Lower lobe of right lung (tissue), 2 donors: Measurements from ENCODE around the gene ESPN. TPM values are rescaled to one million over a fixed set of nuclear protein-coding genes. Genes with fewer than 3 reads are reported as not detected.

Source experiments
- ATAC-seq, 2 donors: fragments of 200-7000 bp; cut with Tn5 transposase; one replicate each; pipeline ENCODE4 v1.9.1; 2020 to 2022; ENCODE audit warnings: mild to moderate bottlenecking in 2 of 2, moderate library complexity in 2 of 2
- DNase-seq: peaks from one replicate; pipeline ENCODE4 v3.0.0-alpha.2; 2020
- H3K27ac ChIP-seq: fragments of 200-600 bp; one replicate; pipeline ENCODE4 v1.8.0; 2022
- H3K27me3 ChIP-seq: fragments of 200-600 bp; one replicate; pipeline ENCODE4 v1.8.0; 2022; ENCODE audit warnings: low read depth
- H3K36me3 ChIP-seq: fragments of 200-600 bp; one replicate; pipeline ENCODE4 v1.8.0; 2022; ENCODE audit warnings: mild to moderate bottlenecking
- H3K4me1 ChIP-seq: fragments of 200-600 bp; one replicate; pipeline ENCODE4 v1.8.0; 2022
- H3K4me3 ChIP-seq: fragments of 200-600 bp; one replicate; pipeline ENCODE4 v1.8.0; 2022; ENCODE audit warnings: mild to moderate bottlenecking
- H3K9me3 ChIP-seq: fragments of 200-600 bp; one replicate; pipeline ENCODE4 v1.8.0; 2022
- CTCF ChIP-seq: fragments of 200-600 bp; IDR thresholded peaks from one replicate; pipeline ENCODE4 v1.8.0; 2022; ENCODE audit warnings: antibody characterized with exemption, mild to moderate bottlenecking
- intact Hi-C: fragments of 100-400 bp; cut with DNase I; formaldehyde crosslinking; loops from one replicate; pipeline ENCODE4 v1.11.0; 2022
- total RNA-seq: library from RNA; stranded (reverse); fragmentation: NEBNext Ultra II Directional; extraction: Animal tissue kit (Norgen Biotek cat#: 25700); gene quantifications from one replicate; pipeline ENCODE4 v1.2.1, GENCODE V29; 2021
- donor health status: DM: no; HTN: yes; CAD: no; lungs with severe emphysema.

Gene ESPN
- total RNA-seq, 1 donor from 2014 or later: 8.3 TPM

- no peak for DNase-seq
- no peaks in the 10 kb centered on the region for H3K36me3 ChIP-seq
- H3K4me1 ChIP-seq: peaks cover 57% of the 10 kb centered on the region
- no peak for TF ChIP-seq CTCF
- intact Hi-C loops: no loop called here
- no peak for ATAC-seq
- no peak overlapping the region for H3K4me3 ChIP-seq
- no peaks in the 10 kb centered on the region for H3K9me3 ChIP-seq
- peaks cover 32% of the 10 kb centered on the region for H3K27me3 ChIP-seq
- H3K27ac ChIP-seq: no peak overlapping the region
These were observed 63.4 kb downstream of the ESPN start for GRCh38 chr1:6487804-6488484.

- TF ChIP-seq CTCF: no peak
- ATAC-seq (no peak), DNase-seq (no peak)
- Histone ChIP-seq H3K9me3 (no peaks in the 10 kb centered on the region), H3K4me1 (peaks cover 53% of the 10 kb centered on the region), H3K36me3 (no peaks in the 10 kb centered on the region), H3K4me3 (no peak overlapping the region), H3K27me3 (peaks cover 32% of the 10 kb centered on the region), H3K27ac (no peak overlapping the region)
- intact Hi-C loops: no loop called here
These were observed 64.2 kb downstream of the ESPN start for GRCh38 chr1:6488602-6489382.

GRCh38 chr1:6489383-6489765 lies 64.8 kb downstream of the ESPN start:
- H3K4me3 ChIP-seq: no peak overlapping the region
- H3K36me3 ChIP-seq: no peaks in the 10 kb centered on the region
- intact Hi-C loops: no loop called here
- ATAC-seq: no peak
- H3K9me3 ChIP-seq: no peaks in the 10 kb centered on the region
- H3K4me1 ChIP-seq: peaks cover 47% of the 10 kb centered on the region
- no peak overlapping the region for H3K27ac ChIP-seq
- H3K27me3 ChIP-seq: peaks cover 32% of the 10 kb centered on the region
- no peak for TF ChIP-seq CTCF
- DNase-seq: no peak

- H3K27me3 ChIP-seq: peaks cover 31% of the 10 kb centered on the region
- peaks cover 46% of the 10 kb centered on the region for H3K4me1 ChIP-seq
These were observed 65.2 kb downstream of the ESPN start for GRCh38 chr1:6489799-6490180.

More at GRCh38 chr1:6489799-6490180, 65.2 kb downstream of the ESPN start:
- DNase-seq (peak; percentile 78), ATAC-seq (peak; percentile 83 to 84)
- H3K4me3 ChIP-seq: peak overlapping the region; percentile 64
- no peak overlapping the region for H3K27ac ChIP-seq
- no peaks in the 10 kb centered on the region for H3K9me3 ChIP-seq
- intact Hi-C loops: no loop called here
- peak; percentile 96 for TF ChIP-seq CTCF
- no peaks in the 10 kb centered on the region for H3K36me3 ChIP-seq
